GM12873 (cell line): ENCODE measurements around the gene LRPAP1.

Source experiments
- CTCF ChIP-seq: IDR thresholded peaks from 2 replicates; pipeline ENCODE4 v1.5.1; 2012; ENCODE audit warnings: low read depth, mild to moderate bottlenecking, moderate library complexity, low read length, control low read depth; ENCODE audit not compliant: insufficient read depth; ENCODE audit errors: missing control alignments

Gene LRPAP1

GRCh38 chr4:3531879-3532750 lies at the start of gene LRPAP1:
LRPAP1 (minus strand) TSS chr4:3532422; CDS start chr4:3532412, 10 bp downstream.
- no peak for TF ChIP-seq CTCF

- TF ChIP-seq CTCF: no peak
Measured at GRCh38 chr4:3573131-3573530, 40.9 kb upstream of the LRPAP1 start.

GRCh38 chr4:3572363-3572762 lies 40.1 kb upstream of the LRPAP1 start:
- TF ChIP-seq CTCF: no peak

- no peak for TF ChIP-seq CTCF
Measured at GRCh38 chr4:3571921-3572320, 39.7 kb upstream of the LRPAP1 start.

- no peak for TF ChIP-seq CTCF
Measured at GRCh38 chr4:3563403-3563802, 31.2 kb upstream of the LRPAP1 start.

GRCh38 chr4:3533423-3533820 lies 1.2 kb upstream of the LRPAP1 start:
- no peak for TF ChIP-seq CTCF

GRCh38 chr4:3532751-3533422 lies 665 bp upstream of the LRPAP1 start:
- no peak for TF ChIP-seq CTCF
